DND-41 (cell line): ENCODE data around the gene TMEM92.
"Not testable (repeated sequence)": the region's sequence is repeated elsewhere in the genome, so short reads cannot be mapped to it uniquely, and the experiment has no call there.

Source experiments
- CTCF ChIP-seq: IDR thresholded peaks from 2 replicates; pipeline ENCODE4 v1.5.1; 2012; ENCODE audit warnings: borderline replicate concordance, low read length, moderate library complexity, mild to moderate bottlenecking; ENCODE audit not compliant: poor library complexity, severe bottlenecking; ENCODE audit errors: extremely low read depth
- EZH2 ChIP-seq: IDR thresholded peaks from 3 replicates; pipeline ENCODE4 v1.6.1; 2012; ENCODE audit warnings: borderline replicate concordance, low read depth, mild to moderate bottlenecking, moderate library complexity, low read length, inconsistent platforms; ENCODE audit not compliant: severe bottlenecking

GRCh38 chr17:50316660-50317059 is 42.4 kb downstream of the TMEM92 start:
- TF ChIP-seq CTCF, EZH2: not testable (repeated sequence)
